Epithelial cell of esophagus (primary cell): ENCODE results near the gene SLC8A1.
"Not testable (repeated sequence)": the region's sequence is repeated elsewhere in the genome, so short reads cannot be mapped to it uniquely, and the experiment has no call there.

Experiments used
- DNase-seq: peaks from one replicate; pipeline ENCODE4 v3.0.0; 2010; ENCODE audit warnings: low read depth
- H3K4me3 ChIP-seq: 2 replicates; pipeline ENCODE4 v1.5.1; 2011; ENCODE audit warnings: mild to moderate bottlenecking, low read length, control low read depth
- CTCF ChIP-seq: IDR thresholded peaks from 2 replicates; pipeline ENCODE4 v1.5.1; 2011; ENCODE audit warnings: low read depth, mild to moderate bottlenecking, low read length, control low read depth, inconsistent platforms; ENCODE audit not compliant: insufficient read depth; ENCODE audit errors: missing control alignments

Gene SLC8A1

GRCh38 chr2:40087927-40088326, 364.0 kb downstream of the SLC8A1 start:
- no peak for DNase-seq
- TF ChIP-seq CTCF: no peak
- no peak overlapping the region for H3K4me3 ChIP-seq

- no peak for TF ChIP-seq CTCF
- H3K4me3 ChIP-seq: no peak overlapping the region
- DNase-seq: peak; percentile 47
Observed at GRCh38 chr2:40087434-40087833, 364.5 kb downstream of the SLC8A1 start.

GRCh38 chr2:40085786-40086185, 366.1 kb downstream of the SLC8A1 start:
- no peak for TF ChIP-seq CTCF
- DNase-seq: no peak
- no peak overlapping the region for H3K4me3 ChIP-seq

- DNase-seq, H3K4me3 ChIP-seq: not testable (repeated sequence)
Observed at GRCh38 chr2:40073336-40073735, 378.6 kb downstream of the SLC8A1 start.

- H3K4me3 ChIP-seq: no peak overlapping the region
Observed at GRCh38 chr2:40072442-40073232, 379.3 kb downstream of the SLC8A1 start.

GRCh38 chr2:40062381-40062780, 389.5 kb downstream of the SLC8A1 start:
- no peak for TF ChIP-seq CTCF
- no peak for DNase-seq
- H3K4me3 ChIP-seq: no peak overlapping the region

More at GRCh38 chr2:40072442-40073232, 379.3 kb downstream of the SLC8A1 start:
- no peak for TF ChIP-seq CTCF
- DNase-seq: peak; percentile 22

GRCh38 chr2:40049781-40050180, 402.1 kb downstream of the SLC8A1 start:
- no peak for DNase-seq
- no peak for TF ChIP-seq CTCF

GRCh38 chr2:40048506-40048905, 403.4 kb downstream of the SLC8A1 start:
- no peak overlapping the region for H3K4me3 ChIP-seq
- no peak for TF ChIP-seq CTCF
- no peak for DNase-seq

More at GRCh38 chr2:40049781-40050180, 402.1 kb downstream of the SLC8A1 start:
- H3K4me3 ChIP-seq: no peak overlapping the region
